ENCODE results near the gene GSK3A.

Gene GSK3A

GRCh38 chr19:42196011-42197001 is 46.1 kb downstream of the GSK3A start:
- DNase-seq: no peak

GRCh38 chr19:42193706-42194105 is 48.7 kb downstream of the GSK3A start:
- DNase-seq: no peak

GRCh38 chr19:42193294-42193693 is 49.1 kb downstream of the GSK3A start:
- DNase-seq: no peak

GRCh38 chr19:42191855-42192254 is 50.5 kb downstream of the GSK3A start:
- no peak for DNase-seq

- no peak for DNase-seq
Measured at GRCh38 chr19:42191330-42191729, 51.1 kb downstream of the GSK3A start.

- DNase-seq: no peak
Measured at GRCh38 chr19:42189133-42189532, 53.3 kb downstream of the GSK3A start.

- no peak for DNase-seq
Measured at GRCh38 chr19:42188665-42189064, 53.7 kb downstream of the GSK3A start.

- DNase-seq: peak; percentile 31
Measured at GRCh38 chr19:42185277-42185676, 57.1 kb downstream of the GSK3A start.

GRCh38 chr19:42184401-42184861 is 58.0 kb downstream of the GSK3A start:
- peak; percentile 53 for DNase-seq

Data from NK-92 treated with Interleukin-12 subunit alpha and Interleukin-12 subunit beta, amount 100 ng/mL, for 24 hours (cell line).